ENCODE results near the gene LHPP. TPM values are rescaled to one million over a fixed set of nuclear protein-coding genes. Genes with fewer than 3 reads are reported as not detected.

Gene LHPP
- total RNA-seq, 4 donors from 2014 or later = 12.3 to 25.0 (median 16.2) TPM

DNA sequence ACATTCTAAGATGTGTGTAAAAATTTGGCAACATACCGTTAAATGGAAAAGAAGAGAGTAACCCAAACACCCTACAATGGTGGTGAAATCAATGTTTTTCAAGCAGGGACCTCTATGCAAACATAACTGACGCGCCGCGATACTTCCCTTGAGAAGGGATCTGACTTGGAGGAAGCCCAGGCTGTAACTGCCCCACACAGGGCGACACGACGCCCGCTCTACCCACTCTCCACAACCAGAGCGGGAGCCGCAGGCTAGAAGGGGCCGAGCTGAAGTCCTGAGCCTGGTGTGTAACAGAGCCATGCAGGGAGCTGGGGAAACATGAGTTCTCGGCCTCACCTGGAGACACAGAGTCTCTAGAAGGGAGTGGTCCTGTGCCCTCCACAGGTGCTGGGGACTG is 162.4 kb downstream of the LHPP start:
- 100% methylated on average over 5 of the region's 13 CpGs; no CpG with 5 or more reads in 1 of the 2 donors for WGBS, 2 donors (ENCODE audit: low coverage in 1 of 2)
- no peaks in the 10 kb centered on the region for H3K27me3 ChIP-seq
- no peak overlapping the region for H3K4me3 ChIP-seq
- no peak for TF ChIP-seq POLR2AphosphoS5 (IDR thresholded peaks at IDR 0.05)
- TF ChIP-seq, protein P1, sequence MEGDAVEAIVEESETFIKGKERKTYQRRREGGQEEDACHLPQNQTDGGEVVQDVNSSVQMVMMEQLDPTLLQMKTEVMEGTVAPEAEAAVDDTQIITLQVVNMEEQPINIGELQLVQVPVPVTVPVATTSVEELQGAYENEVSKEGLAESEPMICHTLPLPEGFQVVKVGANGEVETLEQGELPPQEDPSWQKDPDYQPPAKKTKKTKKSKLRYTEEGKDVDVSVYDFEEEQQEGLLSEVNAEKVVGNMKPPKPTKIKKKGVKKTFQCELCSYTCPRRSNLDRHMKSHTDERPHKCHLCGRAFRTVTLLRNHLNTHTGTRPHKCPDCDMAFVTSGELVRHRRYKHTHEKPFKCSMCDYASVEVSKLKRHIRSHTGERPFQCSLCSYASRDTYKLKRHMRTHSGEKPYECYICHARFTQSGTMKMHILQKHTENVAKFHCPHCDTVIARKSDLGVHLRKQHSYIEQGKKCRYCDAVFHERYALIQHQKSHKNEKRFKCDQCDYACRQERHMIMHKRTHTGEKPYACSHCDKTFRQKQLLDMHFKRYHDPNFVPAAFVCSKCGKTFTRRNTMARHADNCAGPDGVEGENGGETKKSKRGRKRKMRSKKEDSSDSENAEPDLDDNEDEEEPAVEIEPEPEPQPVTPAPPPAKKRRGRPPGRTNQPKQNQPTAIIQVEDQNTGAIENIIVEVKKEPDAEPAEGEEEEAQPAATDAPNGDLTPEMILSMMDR (IDR thresholded peaks at IDR 0.05) = no peak
- TF ChIP-seq EP300 (IDR thresholded peaks at IDR 0.05) = no peak
- TF ChIP-seq POLR2A (IDR thresholded peaks at IDR 0.05) = no peak
- no peak for ATAC-seq
- H3K27ac ChIP-seq = no peak overlapping the region
- H3K4me1 ChIP-seq = peaks cover 0 to 63% (median 20%) of the 10 kb centered on the region in 3 donors
- H3K36me3 ChIP-seq = peaks cover 0 to 26% of the 10 kb centered on the region in 2 donors
- no peaks in the 10 kb centered on the region for H3K9me3 ChIP-seq

- WGBS, 2 donors (ENCODE audit: low coverage in 1 of 2) = no CpG with 5 or more reads among the region's 9 CpGs
- no peak overlapping the region for H3K27ac ChIP-seq
- no peak for TF ChIP-seq POLR2A (IDR thresholded peaks at IDR 0.05)
- TF ChIP-seq POLR2AphosphoS5 (IDR thresholded peaks at IDR 0.05) = no peak
- TF ChIP-seq, protein P1 (IDR thresholded peaks at IDR 0.05) = no peak
- TF ChIP-seq EP300 (IDR thresholded peaks at IDR 0.05) = no peak
- H3K36me3 ChIP-seq = peaks cover 0 to 25% of the 10 kb centered on the region in 2 donors
- no peaks in the 10 kb centered on the region for H3K9me3 ChIP-seq
- ATAC-seq = no peak
- H3K4me1 ChIP-seq = peaks cover 0 to 67% (median 22%) of the 10 kb centered on the region in 3 donors
- H3K27me3 ChIP-seq = no peaks in the 10 kb centered on the region
- H3K4me3 ChIP-seq = no peak overlapping the region
Measured at GRCh38 chr10:124624466-124624865, 162.8 kb downstream of the LHPP start.

- TF ChIP-seq, protein P1 (IDR thresholded peaks at IDR 0.05) = no peak
- TF ChIP-seq EP300 (IDR thresholded peaks at IDR 0.05) (no peak), POLR2AphosphoS5 (IDR thresholded peaks at IDR 0.05) (no peak), POLR2A (IDR thresholded peaks at IDR 0.05) (no peak)
- Histone ChIP-seq H3K36me3 (peaks cover 0 to 23% of the 10 kb centered on the region in 2 donors), H3K4me1 (peaks cover 0 to 72% (median 22%) of the 10 kb centered on the region in 3 donors), H3K27me3 (no peaks in the 10 kb centered on the region), H3K27ac (no peak overlapping the region), H3K9me3 (no peaks in the 10 kb centered on the region), H3K4me3 (no peak overlapping the region)
- ATAC-seq = no peak
- 70% methylated on average over 4 of the region's 16 CpGs; no CpG with 5 or more reads in 1 of the 2 donors for WGBS, 2 donors (ENCODE audit: low coverage in 1 of 2)
Measured at GRCh38 chr10:124624895-124625294, 163.3 kb downstream of the LHPP start.

DNA sequence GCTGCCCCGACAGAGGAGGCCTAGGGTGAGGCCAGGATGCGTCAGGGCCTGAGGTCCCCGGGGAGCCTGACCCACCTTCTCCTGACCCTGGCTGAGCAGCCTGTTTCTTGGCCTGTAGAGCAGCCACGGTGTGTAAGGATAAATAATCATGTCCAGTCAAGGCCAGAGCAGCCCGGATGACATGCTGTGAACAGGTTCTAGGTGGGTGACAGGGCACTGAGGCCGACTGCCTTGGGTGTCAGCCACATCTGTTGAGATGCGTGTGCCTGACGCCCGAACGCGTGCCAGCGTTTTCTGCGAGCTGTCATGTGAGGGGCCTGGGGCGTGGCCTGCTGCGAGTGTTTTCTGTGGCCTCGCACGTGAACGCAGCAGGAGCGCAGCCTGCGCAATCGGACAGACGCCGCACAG is 164.2 kb downstream of the LHPP start:
- TF ChIP-seq POLR2A (IDR thresholded peaks at IDR 0.05) = no peak
- no peak for TF ChIP-seq EP300 (IDR thresholded peaks at IDR 0.05)
- TF ChIP-seq, protein P1 (IDR thresholded peaks at IDR 0.05) = no peak
- no peak for TF ChIP-seq POLR2AphosphoS5 (IDR thresholded peaks at IDR 0.05)
- Histone ChIP-seq H3K27me3 (no peaks in the 10 kb centered on the region), H3K27ac (no peak overlapping the region), H3K36me3 (peaks cover 0 to 23% of the 10 kb centered on the region in 2 donors), H3K4me3 (no peak overlapping the region), H3K4me1 (peaks cover 0 to 81% (median 22%) of the 10 kb centered on the region in 3 donors), H3K9me3 (no peaks in the 10 kb centered on the region)
- WGBS, 2 donors (ENCODE audit: low coverage in 1 of 2) = no CpG with 5 or more reads among the region's 23 CpGs
- no peak for ATAC-seq

GRCh38 chr10:124626759-124627380 is 165.2 kb downstream of the LHPP start:
- Histone ChIP-seq H3K4me1 (peaks cover 0 to 82% (median 25%) of the 10 kb centered on the region in 3 donors), H3K27me3 (no peaks in the 10 kb centered on the region), H3K27ac (peak overlapping the region in 1 of 4 donors; percentile 26), H3K4me3 (no peak overlapping the region), H3K9me3 (no peaks in the 10 kb centered on the region), H3K36me3 (peaks cover 0 to 21% of the 10 kb centered on the region in 2 donors)
- TF ChIP-seq EP300 (IDR thresholded peaks at IDR 0.05) (no peak), POLR2A (IDR thresholded peaks at IDR 0.05) (no peak), POLR2AphosphoS5 (IDR thresholded peaks at IDR 0.05) (no peak)
- TF ChIP-seq, protein P1 (IDR thresholded peaks at IDR 0.05) = no peak
- ATAC-seq = no peak
- WGBS, 2 donors (ENCODE audit: low coverage in 1 of 2) = 55 to 91% methylated on average over 4 to 6 of the region's 13 CpGs
